Osteoblast (primary cell): Measurements from ENCODE around the gene CHST12. TPM values are rescaled to one million over a fixed set of nuclear protein-coding genes. Genes with fewer than 3 reads are reported as not detected.

Experiments used
- DNase-seq: peaks from one replicate; pipeline ENCODE4 v3.0.0; 2011; ENCODE audit warnings: low spot score, mixed read lengths; ENCODE audit not compliant: insufficient read length; ENCODE audit errors: missing footprints
- H2AFZ ChIP-seq: 2 replicates; pipeline ENCODE4 v1.6.0; 2011; ENCODE audit warnings: mild to moderate bottlenecking, low read length
- H3K27ac ChIP-seq: 2 replicates; pipeline ENCODE4 v1.5.1; 2011; ENCODE audit warnings: mild to moderate bottlenecking, low read depth, low read length, moderate library complexity
- H3K27me3 ChIP-seq: 2 replicates; pipeline ENCODE4 v1.6.0; 2012; ENCODE audit warnings: mild to moderate bottlenecking, control low read depth, inconsistent platforms, low read length, moderate library complexity; ENCODE audit not compliant: insufficient read depth
- H3K36me3 ChIP-seq: 2 replicates; pipeline ENCODE4 v1.5.1; 2011; ENCODE audit warnings: mild to moderate bottlenecking, low read length, control low read depth, moderate library complexity; ENCODE audit not compliant: insufficient read depth
- H3K4me1 ChIP-seq: 2 replicates; pipeline ENCODE4 v1.5.1; 2011; ENCODE audit warnings: mild to moderate bottlenecking, low read length, control low read depth, moderate library complexity; ENCODE audit not compliant: insufficient read depth
- H3K4me2 ChIP-seq: 2 replicates; pipeline ENCODE4 v1.6.0; 2011; ENCODE audit warnings: mild to moderate bottlenecking, low read length; ENCODE audit not compliant: insufficient read depth
- H3K4me3 ChIP-seq: fragments of 200-600 bp; sonication (generic); 3 replicates; pipeline ENCODE4 v1.5.1; 2012; ENCODE audit warnings: mild to moderate bottlenecking, low read length, inconsistent platforms; ENCODE audit not compliant: insufficient read depth
- H3K79me2 ChIP-seq: 2 replicates; pipeline ENCODE4 v1.6.0; 2012; ENCODE audit warnings: mild to moderate bottlenecking, low read length, control low read depth, inconsistent platforms; ENCODE audit not compliant: insufficient read depth
- H3K9me3 ChIP-seq: 2 replicates; pipeline ENCODE4 v1.5.1; 2011; ENCODE audit warnings: low read depth, low read length, control low read depth
- H4K20me1 ChIP-seq: 2 replicates; pipeline ENCODE4 v1.6.0; 2012; ENCODE audit warnings: mild to moderate bottlenecking, low read length, control low read depth; ENCODE audit not compliant: insufficient read depth
- total RNA-seq: library from RNA; depleted of rRNA; stranded (reverse); fragments of >200 nt; gene quantifications from 2 replicates; pipeline ENCODE4 v1.2.3, GENCODE V29; 2012
- TF ChIP-seq, protein P1 (sequence below): IDR thresholded peaks from 2 replicates; pipeline ENCODE4 v1.5.1; 2011; ENCODE audit warnings: mild to moderate bottlenecking, low read depth, low read length, moderate library complexity; ENCODE audit errors: extremely low read depth

CHST12 gene
- total RNA-seq, 1 donor: 4.0 TPM

DNA sequence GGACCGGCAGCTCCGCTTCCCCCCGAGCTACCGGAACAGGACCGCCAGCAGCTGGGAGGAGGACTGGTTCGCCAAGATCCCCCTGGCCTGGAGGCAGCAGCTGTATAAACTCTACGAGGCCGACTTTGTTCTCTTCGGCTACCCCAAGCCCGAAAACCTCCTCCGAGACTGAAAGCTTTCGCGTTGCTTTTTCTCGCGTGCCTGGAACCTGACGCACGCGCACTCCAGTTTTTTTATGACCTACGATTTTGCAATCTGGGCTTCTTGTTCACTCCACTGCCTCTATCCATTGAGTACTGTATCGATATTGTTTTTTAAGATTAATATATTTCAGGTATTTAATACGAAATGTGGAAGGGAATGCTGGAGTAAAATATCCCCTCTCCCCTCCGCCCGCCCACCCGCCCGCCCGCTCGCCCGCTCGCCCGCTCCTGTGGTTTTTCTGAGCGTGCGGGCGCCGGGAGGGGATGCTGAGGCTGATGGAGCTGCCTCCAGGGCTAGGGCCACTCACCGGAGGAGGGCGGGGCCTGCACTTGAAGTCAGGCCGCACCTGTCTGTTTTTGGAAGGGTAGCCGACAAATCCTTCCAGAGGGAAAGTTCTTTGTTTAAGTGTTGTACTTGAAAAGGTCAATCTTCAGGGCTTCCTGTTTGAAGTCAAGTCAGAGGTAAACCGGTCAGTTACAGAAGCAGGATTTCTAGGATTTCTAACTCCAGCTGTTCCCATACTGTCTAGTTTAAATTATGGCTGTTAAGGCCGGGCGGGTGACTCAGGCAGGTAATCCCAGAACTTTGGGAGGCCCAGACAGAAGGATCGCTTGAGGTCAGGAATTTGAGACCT, 30.5 kb downstream of the CHST12 start:
- TF ChIP-seq, protein P1, sequence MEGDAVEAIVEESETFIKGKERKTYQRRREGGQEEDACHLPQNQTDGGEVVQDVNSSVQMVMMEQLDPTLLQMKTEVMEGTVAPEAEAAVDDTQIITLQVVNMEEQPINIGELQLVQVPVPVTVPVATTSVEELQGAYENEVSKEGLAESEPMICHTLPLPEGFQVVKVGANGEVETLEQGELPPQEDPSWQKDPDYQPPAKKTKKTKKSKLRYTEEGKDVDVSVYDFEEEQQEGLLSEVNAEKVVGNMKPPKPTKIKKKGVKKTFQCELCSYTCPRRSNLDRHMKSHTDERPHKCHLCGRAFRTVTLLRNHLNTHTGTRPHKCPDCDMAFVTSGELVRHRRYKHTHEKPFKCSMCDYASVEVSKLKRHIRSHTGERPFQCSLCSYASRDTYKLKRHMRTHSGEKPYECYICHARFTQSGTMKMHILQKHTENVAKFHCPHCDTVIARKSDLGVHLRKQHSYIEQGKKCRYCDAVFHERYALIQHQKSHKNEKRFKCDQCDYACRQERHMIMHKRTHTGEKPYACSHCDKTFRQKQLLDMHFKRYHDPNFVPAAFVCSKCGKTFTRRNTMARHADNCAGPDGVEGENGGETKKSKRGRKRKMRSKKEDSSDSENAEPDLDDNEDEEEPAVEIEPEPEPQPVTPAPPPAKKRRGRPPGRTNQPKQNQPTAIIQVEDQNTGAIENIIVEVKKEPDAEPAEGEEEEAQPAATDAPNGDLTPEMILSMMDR: no peak
- H3K27me3 ChIP-seq: no peaks in the 10 kb centered on the region
- no peak overlapping the region for H3K4me2 ChIP-seq
- no peak overlapping the region for H3K4me3 ChIP-seq
- peak; percentile 50 for DNase-seq
- no peaks in the 10 kb centered on the region for H3K36me3 ChIP-seq
- H2AFZ ChIP-seq: no peak overlapping the region
- H3K79me2 ChIP-seq: peaks cover 3% of the 10 kb centered on the region
- no peak overlapping the region for H3K27ac ChIP-seq
- H3K4me1 ChIP-seq: no peaks in the 10 kb centered on the region
- H3K9me3 ChIP-seq: peaks cover 2% of the 10 kb centered on the region
- peaks cover 10% of the 10 kb centered on the region for H4K20me1 ChIP-seq

GRCh38 chr7:2435146-2435545, 31.7 kb downstream of the CHST12 start:
- Histone ChIP-seq H3K79me2 (peaks cover 3% of the 10 kb centered on the region), H3K4me3 (no peak overlapping the region), H3K27me3 (no peaks in the 10 kb centered on the region), H3K36me3 (no peaks in the 10 kb centered on the region), H3K4me2 (no peak overlapping the region), H2AFZ (no peak overlapping the region), H3K4me1 (no peaks in the 10 kb centered on the region), H3K9me3 (peaks cover 2% of the 10 kb centered on the region), H3K27ac (no peak overlapping the region), H4K20me1 (peaks cover 8% of the 10 kb centered on the region)
- TF ChIP-seq, protein P1: no peak
- peak; percentile 15 for DNase-seq

DNA sequence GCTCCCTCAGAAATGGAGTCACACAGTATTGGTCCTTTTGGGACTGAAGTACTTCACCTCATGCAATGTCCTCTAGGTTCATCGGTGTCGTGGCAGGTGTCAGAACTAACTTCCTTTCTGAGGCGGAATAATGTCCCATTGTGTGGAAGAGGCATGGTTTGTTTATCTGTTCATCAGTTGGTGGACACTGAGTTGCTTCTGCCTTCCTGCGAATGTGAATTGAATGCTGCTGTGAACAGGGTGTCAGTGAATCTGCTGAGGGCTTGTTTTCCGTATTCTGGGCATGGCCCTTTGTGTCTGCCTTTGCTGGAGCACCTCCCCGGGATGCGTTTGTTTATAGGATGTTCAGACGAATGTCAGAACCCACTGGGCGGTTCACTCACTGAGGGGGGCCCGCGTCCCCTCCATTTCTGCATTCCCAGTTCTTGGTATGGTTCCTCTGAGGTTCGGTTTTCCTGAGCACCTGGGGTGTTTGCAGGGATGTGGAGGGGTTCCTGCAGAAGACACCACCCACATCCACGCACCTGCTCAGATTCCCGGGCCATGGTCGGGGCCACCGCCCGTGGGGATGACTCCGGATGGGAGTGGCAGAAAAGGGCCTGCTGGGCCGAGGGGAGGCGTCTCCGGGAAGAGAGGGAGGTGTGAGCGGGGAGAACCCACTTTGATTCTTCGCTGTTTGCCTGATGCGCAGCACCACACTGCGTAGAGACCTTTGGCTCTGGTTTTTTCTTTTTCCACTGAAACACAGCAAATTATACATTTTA, 33.1 kb downstream of the CHST12 start:
- H3K9me3 ChIP-seq: no peaks in the 10 kb centered on the region
- no peaks in the 10 kb centered on the region for H3K4me1 ChIP-seq
- no peaks in the 10 kb centered on the region for H3K27me3 ChIP-seq
- peaks cover 3% of the 10 kb centered on the region for H4K20me1 ChIP-seq
- H3K36me3 ChIP-seq: no peaks in the 10 kb centered on the region
- TF ChIP-seq, protein P1: no peak
- H2AFZ ChIP-seq: no peak overlapping the region
- no peak overlapping the region for H3K4me3 ChIP-seq
- no peak overlapping the region for H3K4me2 ChIP-seq
- H3K79me2 ChIP-seq: peaks cover under 1% of the 10 kb centered on the region
- H3K27ac ChIP-seq: no peak overlapping the region
- DNase-seq: peak; percentile 82

DNA sequence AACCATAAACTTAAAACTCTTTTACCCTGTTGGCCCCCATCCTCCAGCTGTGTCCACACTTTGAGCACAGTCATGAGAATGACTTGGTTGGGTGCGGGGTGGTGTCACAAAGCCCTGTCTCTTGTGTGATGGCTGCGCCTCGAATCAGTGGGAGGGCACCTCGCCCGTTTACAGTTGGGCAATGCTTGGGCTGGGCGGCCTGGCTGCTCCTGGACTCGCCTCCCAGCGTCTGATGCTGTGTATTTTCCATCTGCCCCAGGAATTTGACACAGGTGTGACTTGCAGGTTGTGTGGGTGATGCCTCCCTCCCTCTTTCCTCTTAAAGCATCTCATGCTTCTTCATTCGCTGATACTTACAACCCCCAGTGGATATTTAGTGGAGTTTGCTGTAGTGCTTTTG, 33.7 kb downstream of the CHST12 start:
- H3K27ac ChIP-seq: no peak overlapping the region
- TF ChIP-seq, protein P1: no peak
- H3K36me3 ChIP-seq: no peaks in the 10 kb centered on the region
- DNase-seq: peak; percentile 70
- H3K4me1 ChIP-seq: no peaks in the 10 kb centered on the region
- no peaks in the 10 kb centered on the region for H4K20me1 ChIP-seq
- H3K27me3 ChIP-seq: no peaks in the 10 kb centered on the region
- H3K79me2 ChIP-seq: no peaks in the 10 kb centered on the region
- H2AFZ ChIP-seq: no peak overlapping the region
- no peak overlapping the region for H3K4me2 ChIP-seq
- H3K4me3 ChIP-seq: no peak overlapping the region
- no peaks in the 10 kb centered on the region for H3K9me3 ChIP-seq
